Subcutaneous abdominal adipose tissue (tissue), 5 donors: ENCODE data around the gene KLHL42.
"Not testable (repeated sequence)": the region's sequence is repeated elsewhere in the genome, so short reads cannot be mapped to it uniquely, and the experiment has no call there.

ENCODE experiments used
- H3K27ac ChIP-seq: one replicate; pipeline ENCODE4 v1.7.0; 2013; ENCODE audit warnings: low read depth, mild to moderate bottlenecking, inconsistent platforms, low read length, moderate library complexity
- H3K27me3 ChIP-seq, 5 donors: one replicate each; pipeline ENCODE4 v1.7.0; 2013; ENCODE audit warnings: low read length in 5 of 5, inconsistent platforms in 1 of 5; ENCODE audit not compliant: control insufficient read depth in 5 of 5, insufficient read depth in 4 of 5
- H3K36me3 ChIP-seq, 5 donors: one replicate each; pipeline ENCODE4 v1.7.0; 2013; ENCODE audit warnings: low read length in 5 of 5; ENCODE audit not compliant: control insufficient read depth in 5 of 5, insufficient read depth in 5 of 5
- H3K4me1 ChIP-seq, 5 donors: one replicate each; pipeline ENCODE4 v1.7.0; 2013; ENCODE audit warnings: low read length in 5 of 5, mild to moderate bottlenecking in 3 of 5, moderate library complexity in 1 of 5; ENCODE audit not compliant: control insufficient read depth in 5 of 5, insufficient read depth in 5 of 5
- H3K4me3 ChIP-seq, 5 donors: one replicate each; pipeline ENCODE4 v1.7.0; 2013; ENCODE audit warnings: low read length in 5 of 5, low read depth in 1 of 5
- H3K9ac ChIP-seq, 5 donors: one replicate each; pipeline ENCODE4 v1.7.0; 2013; ENCODE audit warnings: low read length in 5 of 5, mild to moderate bottlenecking in 4 of 5, moderate library complexity in 3 of 5
- H3K9me3 ChIP-seq, 5 donors: one replicate each; pipeline ENCODE4 v1.7.0; 2013; ENCODE audit warnings: low read length in 5 of 5; ENCODE audit not compliant: control insufficient read depth in 5 of 5
- donor health status: healthy.
- donor health status: healthy.
- donor health status: healthy.
- donor health status: healthy.
- donor health status: healthy.

KLHL42 gene

GRCh38 chr12:27779920-27780611 lies at the start of gene KLHL42, which contains the start of gene MANSC4:
Gene KLHL42, plus strand, starts transcription at chr12:27780233. Its CDS starts 98 bp downstream, at chr12:27780331.
Gene MANSC4, minus strand, starts transcription at chr12:27780236. Its CDS starts 8,960 bp downstream, at chr12:27771276.
- H3K36me3 ChIP-seq, result no peaks in the 10 kb centered on the region
- H3K27ac ChIP-seq, result peak within 1 kb of the TSS; percentile 17
- H3K4me3 ChIP-seq, result peak within 1 kb of the TSS; percentile 79 to 89 (median 84)
- H3K4me1 ChIP-seq, result peaks cover 5 to 25% (median 20%) of the 10 kb centered on the region in 5 donors
- peak within 1 kb of the TSS; percentile 53 to 88 (median 74) for H3K9ac ChIP-seq
- no peaks in the 10 kb centered on the region for H3K27me3 ChIP-seq
- no peaks in the 10 kb centered on the region for H3K9me3 ChIP-seq

- Histone ChIP-seq H3K9ac (no peak overlapping the region), H3K27ac (no peak overlapping the region), H3K9me3 (no peaks in the 10 kb centered on the region), H3K4me3 (no peak overlapping the region), H3K27me3 (no peaks in the 10 kb centered on the region), H3K36me3 (peaks cover 10 to 44% (median 22%) of the 10 kb centered on the region in 5 donors), H3K4me1 (no peaks in the 10 kb centered on the region)
These were observed 47.8 kb upstream of the KLHL42 start for GRCh38 chr12:27732281-27732680.

GRCh38 chr12:27733052-27733656 lies 46.9 kb upstream of the KLHL42 start:
- H3K27ac ChIP-seq, result no peak overlapping the region
- no peak overlapping the region for H3K9ac ChIP-seq
- peaks cover 6 to 48% (median 25%) of the 10 kb centered on the region in 5 donors for H3K36me3 ChIP-seq
- H3K4me3 ChIP-seq, result no peak overlapping the region
- H3K27me3 ChIP-seq, result no peaks in the 10 kb centered on the region
- H3K9me3 ChIP-seq, result no peaks in the 10 kb centered on the region
- H3K4me1 ChIP-seq, result no peaks in the 10 kb centered on the region

- no peak overlapping the region for H3K4me3 ChIP-seq
- no peak overlapping the region for H3K27ac ChIP-seq
- H3K4me1 ChIP-seq, result no peaks in the 10 kb centered on the region
- H3K27me3 ChIP-seq, result no peaks in the 10 kb centered on the region
- H3K9ac ChIP-seq, result no peak overlapping the region
- H3K36me3 ChIP-seq, result peaks cover 6 to 47% (median 30%) of the 10 kb centered on the region in 5 donors
- no peaks in the 10 kb centered on the region for H3K9me3 ChIP-seq
These were observed 46.2 kb upstream of the KLHL42 start for GRCh38 chr12:27733791-27734190.

- peaks cover 9 to 49% (median 31%) of the 10 kb centered on the region in 5 donors for H3K36me3 ChIP-seq
- H3K27ac ChIP-seq, H3K4me3 ChIP-seq, H3K27me3 ChIP-seq, H3K9me3 ChIP-seq, H3K9ac ChIP-seq, H3K4me1 ChIP-seq: not testable (repeated sequence)
These were observed 45.7 kb upstream of the KLHL42 start for GRCh38 chr12:27734321-27734720.

GRCh38 chr12:27743601-27744000 lies 36.4 kb upstream of the KLHL42 start:
- Histone ChIP-seq H3K27ac (no peak overlapping the region), H3K4me1 (peaks cover 0 to 4% (median 0%) of the 10 kb centered on the region in 5 donors), H3K4me3 (no peak overlapping the region), H3K9me3 (no peaks in the 10 kb centered on the region), H3K9ac (no peak overlapping the region), H3K36me3 (peaks cover 17 to 37% (median 36%) of the 10 kb centered on the region in 5 donors), H3K27me3 (no peaks in the 10 kb centered on the region)

GRCh38 chr12:27745734-27746133 lies 34.3 kb upstream of the KLHL42 start:
- H3K27me3 ChIP-seq, H3K27ac ChIP-seq, H3K9ac ChIP-seq, H3K4me3 ChIP-seq, H3K9me3 ChIP-seq, H3K4me1 ChIP-seq: not testable (repeated sequence)
- peaks cover 7 to 26% (median 19%) of the 10 kb centered on the region in 5 donors for H3K36me3 ChIP-seq

- H3K27me3 ChIP-seq, result no peaks in the 10 kb centered on the region
- H3K27ac ChIP-seq, result peak overlapping the region; percentile 24
These were observed 32.8 kb upstream of the KLHL42 start for GRCh38 chr12:27747111-27747820.

GRCh38 chr12:27751386-27752047 lies 28.5 kb upstream of the KLHL42 start:
- H3K9ac ChIP-seq, result no peak overlapping the region
- no peak overlapping the region for H3K27ac ChIP-seq
- peaks cover 12 to 27% (median 14%) of the 10 kb centered on the region in 5 donors for H3K36me3 ChIP-seq
- H3K9me3 ChIP-seq, result no peaks in the 10 kb centered on the region
- H3K4me1 ChIP-seq, result peaks cover 0 to 4% (median 0%) of the 10 kb centered on the region in 5 donors
- H3K4me3 ChIP-seq, result no peak overlapping the region
- H3K27me3 ChIP-seq, result no peaks in the 10 kb centered on the region

More at GRCh38 chr12:27747111-27747820, 32.8 kb upstream of the KLHL42 start:
- Histone ChIP-seq H3K9me3 (no peaks in the 10 kb centered on the region), H3K4me1 (peaks cover 0 to 4% (median 0%) of the 10 kb centered on the region in 5 donors), H3K36me3 (peaks cover 6 to 27% (median 20%) of the 10 kb centered on the region in 5 donors), H3K4me3 (no peak overlapping the region), H3K9ac (peak overlapping the region in 2 of 5 donors; percentile 7 to 53)
